GM06990 (cell line): ENCODE measurements around the gene ZACN.

Experiments
- DNase-seq: peaks from one replicate; pipeline ENCODE4 v3.0.0-alpha.2; 2011; ENCODE audit not compliant: insufficient read length; ENCODE audit errors: extremely low read depth
- H3K27me3 ChIP-seq: replicated peaks from 2 replicates; pipeline ENCODE4 v1.6.0; 2011; ENCODE audit warnings: low read length; ENCODE audit not compliant: control insufficient read depth, insufficient read depth
- H3K36me3 ChIP-seq: 2 replicates; pipeline ENCODE4 v1.5.1; 2011; ENCODE audit warnings: low read length; ENCODE audit not compliant: control insufficient read depth, insufficient read depth
- H3K4me3 ChIP-seq: replicated peaks from 2 replicates; pipeline ENCODE4 v1.5.1; 2011; ENCODE audit warnings: low read depth, mild to moderate bottlenecking, control low read depth, low read length
- TF ChIP-seq, protein P1 (sequence below): IDR thresholded peaks from 2 replicates; pipeline ENCODE4 v1.5.1; 2011; ENCODE audit warnings: low read length, control low read depth, mild to moderate bottlenecking, inconsistent platforms; ENCODE audit not compliant: insufficient read depth, poor library complexity, severe bottlenecking

Gene ZACN

DNA sequence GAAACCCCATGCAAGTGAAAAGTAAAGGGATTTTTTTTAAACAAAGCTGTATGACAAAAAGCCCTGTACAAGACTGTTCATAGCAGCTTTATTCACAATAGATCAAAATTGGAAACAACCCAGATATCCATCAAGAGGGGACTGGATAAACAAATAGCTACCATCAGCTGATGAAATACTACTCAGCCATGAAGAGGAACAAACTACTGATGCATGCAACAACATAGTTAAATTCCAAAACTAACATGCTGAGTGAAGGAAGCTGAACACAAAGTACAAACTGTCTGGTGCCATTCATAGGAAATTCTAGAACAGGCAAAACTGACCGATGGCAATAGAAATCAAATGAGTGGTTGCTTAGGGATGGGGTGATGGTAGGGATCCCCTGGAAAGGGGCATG, 46.9 kb downstream of the ZACN start:
- Histone ChIP-seq H3K4me3 (no peak overlapping the region), H3K27me3 (no peaks in the 10 kb centered on the region), H3K36me3 (no peaks in the 10 kb centered on the region)
- TF ChIP-seq, protein P1, sequence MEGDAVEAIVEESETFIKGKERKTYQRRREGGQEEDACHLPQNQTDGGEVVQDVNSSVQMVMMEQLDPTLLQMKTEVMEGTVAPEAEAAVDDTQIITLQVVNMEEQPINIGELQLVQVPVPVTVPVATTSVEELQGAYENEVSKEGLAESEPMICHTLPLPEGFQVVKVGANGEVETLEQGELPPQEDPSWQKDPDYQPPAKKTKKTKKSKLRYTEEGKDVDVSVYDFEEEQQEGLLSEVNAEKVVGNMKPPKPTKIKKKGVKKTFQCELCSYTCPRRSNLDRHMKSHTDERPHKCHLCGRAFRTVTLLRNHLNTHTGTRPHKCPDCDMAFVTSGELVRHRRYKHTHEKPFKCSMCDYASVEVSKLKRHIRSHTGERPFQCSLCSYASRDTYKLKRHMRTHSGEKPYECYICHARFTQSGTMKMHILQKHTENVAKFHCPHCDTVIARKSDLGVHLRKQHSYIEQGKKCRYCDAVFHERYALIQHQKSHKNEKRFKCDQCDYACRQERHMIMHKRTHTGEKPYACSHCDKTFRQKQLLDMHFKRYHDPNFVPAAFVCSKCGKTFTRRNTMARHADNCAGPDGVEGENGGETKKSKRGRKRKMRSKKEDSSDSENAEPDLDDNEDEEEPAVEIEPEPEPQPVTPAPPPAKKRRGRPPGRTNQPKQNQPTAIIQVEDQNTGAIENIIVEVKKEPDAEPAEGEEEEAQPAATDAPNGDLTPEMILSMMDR: no peak
- DNase-seq: no peak

DNA sequence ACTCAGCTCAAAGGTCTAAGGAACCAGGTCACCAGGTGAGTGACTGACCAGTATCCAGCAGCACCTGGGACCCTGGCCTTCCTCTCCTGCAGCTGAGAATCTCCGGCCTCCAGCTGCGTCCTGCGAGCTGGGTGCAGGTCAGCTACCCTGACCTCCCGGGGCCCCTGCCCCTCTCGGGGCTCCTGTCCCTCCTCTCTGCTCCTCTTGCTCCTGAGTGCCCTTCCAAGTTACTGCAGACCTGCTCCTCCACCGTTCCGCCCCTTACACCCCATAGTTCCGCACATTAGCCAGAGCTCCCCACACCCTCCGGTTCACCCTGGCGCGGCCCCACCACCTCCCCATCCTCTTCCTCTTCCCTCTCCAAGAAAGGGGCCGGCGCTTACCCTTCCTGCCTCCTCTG, 51.5 kb downstream of the ZACN start:
- TF ChIP-seq, protein P1: no peak
- Histone ChIP-seq H3K27me3 (no peaks in the 10 kb centered on the region), H3K4me3 (no peak overlapping the region), H3K36me3 (no peaks in the 10 kb centered on the region)
- no peak for DNase-seq

GRCh38 chr17:76131051-76131691, 52.2 kb downstream of the ZACN start:
- Histone ChIP-seq H3K4me3 (no peak overlapping the region), H3K27me3 (no peaks in the 10 kb centered on the region), H3K36me3 (no peaks in the 10 kb centered on the region)
- TF ChIP-seq, protein P1: no peak
- no peak for DNase-seq

DNA sequence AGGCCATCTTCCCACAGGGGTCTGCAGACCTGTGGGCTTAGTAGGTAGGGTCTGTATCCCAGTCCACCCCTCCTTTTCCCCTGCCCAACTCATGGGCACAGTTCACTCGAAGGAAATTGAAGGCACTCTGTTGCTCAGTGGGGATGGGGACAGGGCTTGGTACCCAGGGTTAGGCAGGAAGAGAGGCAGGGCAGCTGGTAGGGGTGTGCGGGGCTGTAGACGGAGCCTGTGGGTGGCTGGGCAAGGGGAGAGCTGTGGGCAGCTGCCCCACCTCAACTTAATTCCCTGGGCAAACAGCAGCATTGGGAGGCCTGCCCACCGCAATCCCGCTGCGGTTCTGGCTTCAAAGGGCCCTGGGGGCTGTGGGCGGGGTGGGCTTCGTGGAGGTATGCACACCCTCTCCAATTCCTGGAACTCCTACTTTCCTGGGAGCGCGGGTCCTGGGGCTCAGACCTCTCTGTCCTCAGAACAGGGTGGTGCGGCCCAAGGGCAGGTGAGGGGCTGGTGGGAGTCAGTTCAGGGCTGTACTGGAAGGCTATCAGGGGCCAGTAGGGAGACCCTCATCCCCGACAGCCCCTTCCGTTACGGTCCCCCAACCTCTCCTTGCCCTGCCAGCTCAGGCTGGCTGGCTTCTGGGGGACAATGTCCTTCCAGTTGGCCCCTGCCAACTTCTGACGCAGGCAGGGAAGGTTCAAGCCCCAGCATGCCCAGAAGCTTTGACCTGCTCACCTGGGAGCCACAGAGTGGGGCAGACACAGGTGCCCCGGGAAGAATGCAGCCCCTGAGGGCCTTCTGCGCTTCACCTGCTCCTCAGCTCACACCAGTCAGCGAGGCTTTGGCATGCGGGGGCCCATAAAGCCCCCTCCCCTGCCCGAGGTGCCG, 53.0 kb downstream of the ZACN start:
- H3K27me3 ChIP-seq: no peaks in the 10 kb centered on the region

More for the DNA sequence above, 53.0 kb downstream of the ZACN start:
- Histone ChIP-seq H3K4me3 (no peak overlapping the region), H3K36me3 (no peaks in the 10 kb centered on the region)
- TF ChIP-seq, protein P1: no peak
- DNase-seq: no peak
